Stomach (tissue), 4 donors: ENCODE measurements around the gene RPS3.
"Not testable (repeated sequence)": the region's sequence is repeated elsewhere in the genome, so short reads cannot be mapped to it uniquely, and the experiment has no call there.

Experiments
- CTCF ChIP-seq, 7 experiments: fragments of 450-650 bp in 4 of 7; fragments of 200-600 bp in 3 of 7; sonication (generic) in 3 of 7; IDR thresholded peaks; one replicate each; pipeline ENCODE4 v1.5.1; 2016 to 2019; ENCODE audit warnings: antibody characterized with exemption in 7 of 7, control low read depth in 2 of 7, mild to moderate bottlenecking in 1 of 7
- EP300 ChIP-seq: sonication (generic); formaldehyde crosslinking; IDR thresholded peaks from one replicate; pipeline ENCODE4 v1.6.1; 2017; ENCODE audit warnings: antibody characterized with exemption
- POLR2AphosphoS5 ChIP-seq, 3 donors: sonication (generic); formaldehyde crosslinking; IDR thresholded peaks; one replicate each; pipeline ENCODE4 v1.6.1; 2016; ENCODE audit warnings: antibody characterized with exemption in 3 of 3

DNA sequence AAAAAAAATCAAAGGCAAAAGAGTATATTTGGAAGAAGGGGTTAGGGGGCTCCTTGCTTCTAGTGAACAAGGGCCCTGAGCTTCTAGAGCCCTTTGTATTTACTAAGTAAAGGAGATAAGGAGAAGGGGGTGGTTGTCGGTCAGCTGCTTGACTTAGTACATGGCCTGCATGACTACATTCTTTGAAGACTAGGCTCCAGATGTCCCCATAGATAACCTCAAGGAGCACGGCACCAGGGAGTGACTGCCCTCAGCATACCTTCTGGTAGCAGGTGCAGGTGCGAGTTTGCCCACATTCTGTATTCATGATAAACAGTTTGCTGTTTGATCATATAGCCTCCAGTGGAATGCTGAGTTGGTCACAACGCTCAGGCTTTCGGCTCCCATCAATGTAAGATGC, 32.5 kb upstream of the RPS3 start:
- not testable (repeated sequence) for TF ChIP-seq CTCF (IDR thresholded peaks at IDR 0.05); EP300
- TF ChIP-seq POLR2AphosphoS5 (IDR thresholded peaks at IDR 0.05): peak in 2 of 3 donors; percentile 56 to 57
